ENCODE data around the gene GSTO2. TPM values are rescaled to one million over a fixed set of nuclear protein-coding genes. Genes with fewer than 3 reads are reported as not detected.

Gene GSTO2
- total and polyA plus RNA-seq, 2 of the 13 experiments (the other 11 are each of a cell fraction or from before 2014, with no cell fraction given), result 2.1 to 7.9 TPM

DNA sequence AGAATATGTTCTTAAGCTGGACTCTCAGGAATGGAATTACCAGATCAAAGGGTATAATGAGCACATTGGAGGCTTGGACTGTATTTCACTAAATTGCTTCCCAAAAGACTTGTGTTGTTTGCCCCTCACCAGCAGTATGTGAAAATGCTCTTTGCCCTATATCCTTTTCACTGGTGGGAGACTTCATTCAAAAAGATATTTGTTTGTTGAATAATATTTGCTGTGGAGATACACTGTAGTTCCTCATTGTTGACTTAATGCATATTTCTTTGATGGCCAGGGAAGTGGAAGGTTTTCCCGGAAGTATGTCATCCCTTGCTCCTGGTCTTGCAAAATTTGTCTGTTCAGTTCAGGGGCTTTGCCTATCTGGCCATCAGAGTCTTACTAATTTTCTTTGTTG lies 19.4 kb downstream of the GSTO2 start (continued):
- TF ChIP-seq, protein P1, sequence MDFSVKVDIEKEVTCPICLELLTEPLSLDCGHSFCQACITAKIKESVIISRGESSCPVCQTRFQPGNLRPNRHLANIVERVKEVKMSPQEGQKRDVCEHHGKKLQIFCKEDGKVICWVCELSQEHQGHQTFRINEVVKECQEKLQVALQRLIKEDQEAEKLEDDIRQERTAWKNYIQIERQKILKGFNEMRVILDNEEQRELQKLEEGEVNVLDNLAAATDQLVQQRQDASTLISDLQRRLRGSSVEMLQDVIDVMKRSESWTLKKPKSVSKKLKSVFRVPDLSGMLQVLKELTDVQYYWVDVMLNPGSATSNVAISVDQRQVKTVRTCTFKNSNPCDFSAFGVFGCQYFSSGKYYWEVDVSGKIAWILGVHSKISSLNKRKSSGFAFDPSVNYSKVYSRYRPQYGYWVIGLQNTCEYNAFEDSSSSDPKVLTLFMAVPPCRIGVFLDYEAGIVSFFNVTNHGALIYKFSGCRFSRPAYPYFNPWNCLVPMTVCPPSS (IDR thresholded peaks at IDR 0.05), result no peak
- TF ChIP-seq ZNF781 (CRISPR knock-in tag; IDR thresholded peaks at IDR 0.05; ENCODE audit: borderline replicate concordance, not compliant biosample characterization) (no peak), STAG1 (CRISPR knock-in tag; IDR thresholded peaks at IDR 0.05) (no peak), ZNF296 (CRISPR knock-in tag; conservative IDR thresholded peaks at IDR 0.05) (no peak), RORA (CRISPR knock-in tag; IDR thresholded peaks at IDR 0.05) (no peak), NFKB2 (CRISPR knock-in tag; IDR thresholded peaks at IDR 0.05; ENCODE audit: borderline replicate concordance) (no peak), MIXL1 (CRISPR knock-in tag; IDR thresholded peaks at IDR 0.05) (peak; percentile 89), ZSCAN31 (CRISPR knock-in tag; IDR thresholded peaks at IDR 0.05; ENCODE audit: low read depth) (peak; percentile 77), MLLT10 (CRISPR knock-in tag; IDR thresholded peaks at IDR 0.05) (no peak), NFE2 (CRISPR knock-in tag; IDR thresholded peaks at IDR 0.05) (no peak), GFI1 (CRISPR knock-in tag; IDR thresholded peaks at IDR 0.05; ENCODE audit: borderline replicate concordance) (no peak), ZNF326 (CRISPR knock-in tag; IDR thresholded peaks at IDR 0.05; ENCODE audit: borderline replicate concordance) (no peak), ZNF484 (CRISPR knock-in tag; IDR thresholded peaks at IDR 0.05; ENCODE audit: borderline replicate concordance, low read depth) (no peak), ZNF768 (CRISPR knock-in tag; IDR thresholded peaks at IDR 0.05) (no peak), PAX8 (CRISPR knock-in tag; IDR thresholded peaks at IDR 0.05; ENCODE audit: borderline replicate concordance) (no peak), HMG20A (CRISPR knock-in tag; IDR thresholded peaks at IDR 0.05; ENCODE audit: borderline replicate concordance) (peak; percentile 92), ZNF713 (CRISPR knock-in tag; IDR thresholded peaks at IDR 0.05) (no peak), ZEB1 (IDR thresholded peaks at IDR 0.05; ENCODE audit: insufficient replicate concordance, low read depth) (peak; percentile 30), PRMT3 (CRISPR knock-in tag; IDR thresholded peaks at IDR 0.05; ENCODE audit: borderline replicate concordance, low read depth) (no peak), ZNF34 (CRISPR knock-in tag; IDR thresholded peaks at IDR 0.05; ENCODE audit: borderline replicate concordance) (no peak), HNRNPH1 (optimal IDR thresholded peaks at IDR 0.05; ENCODE audit: low read depth, low read length) (no peak), NCOA1 (CRISPR knock-in tag; IDR thresholded peaks at IDR 0.05) (no peak; the same call in 1 of the 2 replicates), ISL2 (CRISPR knock-in tag; IDR thresholded peaks at IDR 0.05) (peak; percentile 98), ZSCAN12 (CRISPR knock-in tag; IDR thresholded peaks at IDR 0.05) (no peak)
- TF ChIP-seq, protein P2, sequence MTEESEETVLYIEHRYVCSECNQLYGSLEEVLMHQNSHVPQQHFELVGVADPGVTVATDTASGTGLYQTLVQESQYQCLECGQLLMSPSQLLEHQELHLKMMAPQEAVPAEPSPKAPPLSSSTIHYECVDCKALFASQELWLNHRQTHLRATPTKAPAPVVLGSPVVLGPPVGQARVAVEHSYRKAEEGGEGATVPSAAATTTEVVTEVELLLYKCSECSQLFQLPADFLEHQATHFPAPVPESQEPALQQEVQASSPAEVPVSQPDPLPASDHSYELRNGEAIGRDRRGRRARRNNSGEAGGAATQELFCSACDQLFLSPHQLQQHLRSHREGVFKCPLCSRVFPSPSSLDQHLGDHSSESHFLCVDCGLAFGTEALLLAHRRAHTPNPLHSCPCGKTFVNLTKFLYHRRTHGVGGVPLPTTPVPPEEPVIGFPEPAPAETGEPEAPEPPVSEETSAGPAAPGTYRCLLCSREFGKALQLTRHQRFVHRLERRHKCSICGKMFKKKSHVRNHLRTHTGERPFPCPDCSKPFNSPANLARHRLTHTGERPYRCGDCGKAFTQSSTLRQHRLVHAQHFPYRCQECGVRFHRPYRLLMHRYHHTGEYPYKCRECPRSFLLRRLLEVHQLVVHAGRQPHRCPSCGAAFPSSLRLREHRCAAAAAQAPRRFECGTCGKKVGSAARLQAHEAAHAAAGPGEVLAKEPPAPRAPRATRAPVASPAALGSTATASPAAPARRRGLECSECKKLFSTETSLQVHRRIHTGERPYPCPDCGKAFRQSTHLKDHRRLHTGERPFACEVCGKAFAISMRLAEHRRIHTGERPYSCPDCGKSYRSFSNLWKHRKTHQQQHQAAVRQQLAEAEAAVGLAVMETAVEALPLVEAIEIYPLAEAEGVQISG (CRISPR knock-in tag; IDR thresholded peaks at IDR 0.05), result no peak
- TF ChIP-seq, protein P3, sequence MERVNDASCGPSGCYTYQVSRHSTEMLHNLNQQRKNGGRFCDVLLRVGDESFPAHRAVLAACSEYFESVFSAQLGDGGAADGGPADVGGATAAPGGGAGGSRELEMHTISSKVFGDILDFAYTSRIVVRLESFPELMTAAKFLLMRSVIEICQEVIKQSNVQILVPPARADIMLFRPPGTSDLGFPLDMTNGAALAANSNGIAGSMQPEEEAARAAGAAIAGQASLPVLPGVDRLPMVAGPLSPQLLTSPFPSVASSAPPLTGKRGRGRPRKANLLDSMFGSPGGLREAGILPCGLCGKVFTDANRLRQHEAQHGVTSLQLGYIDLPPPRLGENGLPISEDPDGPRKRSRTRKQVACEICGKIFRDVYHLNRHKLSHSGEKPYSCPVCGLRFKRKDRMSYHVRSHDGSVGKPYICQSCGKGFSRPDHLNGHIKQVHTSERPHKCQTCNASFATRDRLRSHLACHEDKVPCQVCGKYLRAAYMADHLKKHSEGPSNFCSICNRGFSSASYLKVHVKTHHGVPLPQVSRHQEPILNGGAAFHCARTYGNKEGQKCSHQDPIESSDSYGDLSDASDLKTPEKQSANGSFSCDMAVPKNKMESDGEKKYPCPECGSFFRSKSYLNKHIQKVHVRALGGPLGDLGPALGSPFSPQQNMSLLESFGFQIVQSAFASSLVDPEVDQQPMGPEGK (CRISPR knock-in tag; IDR thresholded peaks at IDR 0.05), result peak; percentile 51; the same call in 1 of the 2 replicates
- TF ChIP-seq, protein P4, sequence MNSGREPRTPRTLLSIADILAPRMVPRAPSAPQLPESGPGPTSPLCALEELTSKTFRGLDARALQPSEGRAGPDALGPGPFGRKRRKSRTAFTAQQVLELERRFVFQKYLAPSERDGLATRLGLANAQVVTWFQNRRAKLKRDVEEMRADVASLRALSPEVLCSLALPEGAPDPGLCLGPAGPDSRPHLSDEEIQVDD (CRISPR knock-in tag; IDR thresholded peaks at IDR 0.05; ENCODE audit: borderline replicate concordance), result no peak

All from HepG2 (cell line).